PC-3 (cell line): Measurements from ENCODE around the gene GLRX5. TPM values are rescaled to one million over a fixed set of nuclear protein-coding genes. Genes with fewer than 3 reads are reported as not detected.
"Not testable (repeated sequence)": the region's sequence is repeated elsewhere in the genome, so short reads cannot be mapped to it uniquely, and the experiment has no call there.

Experiments
- ATAC-seq: fragments of 200-7000 bp; cut with Tn5 transposase; 2 replicates; pipeline ENCODE4 v1.9.1; 2020; ENCODE audit warnings: mild to moderate bottlenecking, moderate library complexity
- BruUV-seq: library from RNA; stranded (reverse); fragments of 400-500 nt; replicated peaks from 2 replicates; lab custom pipeline; 2021; lab: Mats Ljungman, UMichigan
- CTCF ChIA-PET: fragments of 300-600 bp; sonication (Branson Sonifier 250); formaldehyde crosslinking; loops from one replicate; lab custom pipeline; 2022; ENCODE audit warnings: antibody characterized with exemption; lab: Charles Lee
- POLR2A ChIA-PET: fragments of 300-600 bp; sonication (Branson Sonifier 250); formaldehyde crosslinking; loops from one replicate; lab custom pipeline; 2022; ENCODE audit warnings: antibody characterized with exemption; ENCODE audit not compliant: unreplicated experiment; lab: Charles Lee
- DNase-seq: peaks from one replicate; pipeline ENCODE4 v3.0.0-alpha.2; 2015
- H2AFZ ChIP-seq: fragments of 300-600 bp; sonication (generic); 2 replicates; pipeline ENCODE4 v1.6.0; 2016; ENCODE audit warnings: antibody characterized with exemption, low read length
- H3F3A ChIP-seq: fragments of 300-600 bp; sonication (generic); one replicate; pipeline ENCODE4 v1.6.0; 2017; ENCODE audit warnings: antibody characterized with exemption, low read length, control low read depth, mild to moderate bottlenecking; ENCODE audit not compliant: unreplicated experiment
- H3K27ac ChIP-seq: fragments of 300-600 bp; sonication (generic); 2 replicates; pipeline ENCODE4 v1.5.1; 2016; ENCODE audit warnings: mild to moderate bottlenecking, low read length
- H3K27me3 ChIP-seq: fragments of 300-600 bp; sonication (generic); 2 replicates; pipeline ENCODE4 v1.6.1; 2016; ENCODE audit warnings: low read length, mixed read lengths
- H3K36me3 ChIP-seq: fragments of 300-600 bp; sonication (generic); 2 replicates; pipeline ENCODE4 v1.6.1; 2016; ENCODE audit warnings: low read depth, mixed run types, low read length, mixed read lengths
- H3K4me1 ChIP-seq: fragments of 300-600 bp; sonication (generic); 2 replicates; pipeline ENCODE4 v1.5.1; 2016; ENCODE audit warnings: low read length; ENCODE audit not compliant: insufficient read depth
- H3K4me2 ChIP-seq: fragments of 300-600 bp; sonication (generic); 2 replicates; pipeline ENCODE4 v1.6.0; 2016; ENCODE audit warnings: low read length
- H3K4me3 ChIP-seq: fragments of 300-600 bp; sonication (generic); 2 replicates; pipeline ENCODE4 v1.5.1; 2016; ENCODE audit warnings: mild to moderate bottlenecking, low read length, mixed read lengths
- H3K79me2 ChIP-seq: fragments of 300-600 bp; sonication (generic); 2 replicates; pipeline ENCODE4 v1.6.1; 2017; ENCODE audit warnings: low read length, mixed read lengths
- H3K9ac ChIP-seq: fragments of 300-600 bp; sonication (generic); 2 replicates; pipeline ENCODE4 v1.6.0; 2016; ENCODE audit warnings: mild to moderate bottlenecking, low read length
- H3K9me2 ChIP-seq: fragments of 300-600 bp; sonication (generic); replicated peaks from 2 replicates; pipeline ENCODE4 v1.6.1; 2016; ENCODE audit warnings: mixed run types, low read length, mixed read lengths
- H3K9me3 ChIP-seq: fragments of 300-600 bp; sonication (generic); 2 replicates; pipeline ENCODE4 v1.6.1; 2016; ENCODE audit warnings: low read length, mixed read lengths
- H4K20me1 ChIP-seq: fragments of 300-600 bp; sonication (generic); 2 replicates; pipeline ENCODE4 v1.6.1; 2016; ENCODE audit warnings: low read length, mixed read lengths
- CTCF ChIP-seq: fragments of 300-600 bp; sonication (generic); conservative IDR thresholded peaks from 2 replicates; pipeline ENCODE4 v1.5.1; 2017; ENCODE audit warnings: antibody characterized with exemption, low read depth, mild to moderate bottlenecking, low read length
- EZH2 ChIP-seq: fragments of 300-600 bp; sonication (generic); IDR thresholded peaks from one replicate; pipeline ENCODE4 v1.6.1; 2017; ENCODE audit warnings: antibody characterized with exemption, mild to moderate bottlenecking, low read length; ENCODE audit not compliant: unreplicated experiment
- EZH2phosphoT487 ChIP-seq: fragments of 300-600 bp; sonication (generic); IDR thresholded peaks from 2 replicates; pipeline ENCODE4 v1.6.1; 2018; ENCODE audit warnings: mild to moderate bottlenecking, antibody characterized with exemption, low read length, borderline replicate concordance
- intact Hi-C: fragments of 100-400 bp; cut with micrococcal nuclease; formaldehyde crosslinking; loops from 2 replicates; pipeline ENCODE4 v1.9.0; 2023
- total RNA-seq: library from RNA; depleted of rRNA; stranded (reverse); fragments of >200 nt; gene quantifications from 2 replicates; pipeline ENCODE4 v1.2.3, GENCODE V29; 2014

The GLRX5 gene
- total RNA-seq, 1 experiment from 2014 or later: 60.0 TPM

DNA sequence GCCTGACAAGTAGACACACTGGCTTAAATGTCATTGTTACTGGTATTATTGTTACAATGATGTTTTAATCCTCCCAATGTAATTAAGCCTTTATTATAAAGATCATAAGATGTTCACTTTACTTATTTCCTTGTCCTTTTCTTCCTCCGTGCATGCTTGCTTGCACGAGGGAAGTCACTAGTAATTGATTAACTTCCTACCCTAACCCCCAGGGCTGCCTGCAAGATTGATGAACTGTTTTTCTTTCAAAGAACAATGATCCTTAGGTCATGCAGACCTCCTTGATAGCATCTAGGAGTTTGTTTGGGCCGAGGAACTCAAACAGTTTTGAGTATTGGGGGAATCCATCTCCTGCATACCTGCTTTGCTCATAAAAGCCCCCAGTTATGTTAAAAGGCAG is 43.0 kb downstream of the GLRX5 start:
- intact Hi-C loops: no loop called here
- H3K9me3 ChIP-seq: no peaks in the 10 kb centered on the region
- no TSS peak for BruUV-seq
- POLR2A ChIA-PET: no interaction called here
- H3K9me2 ChIP-seq: no peaks in the 10 kb centered on the region
- CTCF ChIA-PET: no interaction called here
- ATAC-seq: no peak
- H3K27me3 ChIP-seq: peaks cover 43% of the 10 kb centered on the region
- DNase-seq: no peak
- H3K4me2 ChIP-seq: no peak overlapping the region
- no peaks in the 10 kb centered on the region for H3K4me1 ChIP-seq
- H3F3A ChIP-seq: no peaks in the 10 kb centered on the region
- TF ChIP-seq CTCF (no peak), EZH2 (no peak), EZH2phosphoT487 (no peak)
- H3K4me3 ChIP-seq: no peak overlapping the region
- H2AFZ ChIP-seq: no peak overlapping the region
- H3K27ac ChIP-seq: no peak overlapping the region
- H3K36me3 ChIP-seq: no peaks in the 10 kb centered on the region
- no peak overlapping the region for H3K9ac ChIP-seq
- no peaks in the 10 kb centered on the region for H3K79me2 ChIP-seq
- no peaks in the 10 kb centered on the region for H4K20me1 ChIP-seq

DNA sequence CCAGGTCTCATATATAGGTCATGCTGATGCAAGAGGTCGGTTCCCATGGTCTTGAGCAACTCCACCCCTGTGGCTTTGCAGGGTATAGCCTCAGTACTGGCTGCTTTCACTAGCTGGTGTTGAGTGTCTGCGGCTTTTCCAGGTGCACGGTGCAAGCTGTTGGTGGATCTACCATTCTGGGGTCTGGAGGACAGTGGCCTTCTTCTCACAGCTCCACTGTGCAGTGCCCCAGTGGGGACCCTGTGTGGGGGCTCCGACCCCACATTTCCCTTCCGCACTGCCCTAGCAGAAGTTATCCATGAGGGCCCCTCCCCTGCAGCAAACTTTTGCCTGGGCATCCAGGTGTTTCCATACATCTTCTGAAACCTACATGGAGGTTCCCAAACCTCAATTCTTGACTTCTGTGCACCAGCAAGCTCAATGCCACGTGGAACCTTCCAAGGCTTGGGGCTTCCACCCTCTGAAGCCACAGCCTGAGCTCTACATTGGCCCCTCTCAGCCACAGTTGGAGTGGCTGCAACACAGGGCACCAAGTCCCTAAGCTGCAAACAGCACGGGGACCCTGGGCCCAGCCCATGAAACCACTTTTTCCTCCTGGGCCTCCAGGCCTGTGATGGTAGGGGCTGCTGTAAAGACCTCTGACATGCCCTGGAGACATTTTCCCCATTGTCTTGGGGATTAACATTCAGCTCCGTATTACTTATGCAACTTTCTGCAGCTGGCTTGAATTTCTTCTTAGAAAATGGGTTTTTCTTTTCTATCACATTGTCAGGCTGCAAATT is 49.2 kb downstream of the GLRX5 start:
- BruUV-seq, CTCF ChIA-PET: not testable (repeated sequence)

DNA sequence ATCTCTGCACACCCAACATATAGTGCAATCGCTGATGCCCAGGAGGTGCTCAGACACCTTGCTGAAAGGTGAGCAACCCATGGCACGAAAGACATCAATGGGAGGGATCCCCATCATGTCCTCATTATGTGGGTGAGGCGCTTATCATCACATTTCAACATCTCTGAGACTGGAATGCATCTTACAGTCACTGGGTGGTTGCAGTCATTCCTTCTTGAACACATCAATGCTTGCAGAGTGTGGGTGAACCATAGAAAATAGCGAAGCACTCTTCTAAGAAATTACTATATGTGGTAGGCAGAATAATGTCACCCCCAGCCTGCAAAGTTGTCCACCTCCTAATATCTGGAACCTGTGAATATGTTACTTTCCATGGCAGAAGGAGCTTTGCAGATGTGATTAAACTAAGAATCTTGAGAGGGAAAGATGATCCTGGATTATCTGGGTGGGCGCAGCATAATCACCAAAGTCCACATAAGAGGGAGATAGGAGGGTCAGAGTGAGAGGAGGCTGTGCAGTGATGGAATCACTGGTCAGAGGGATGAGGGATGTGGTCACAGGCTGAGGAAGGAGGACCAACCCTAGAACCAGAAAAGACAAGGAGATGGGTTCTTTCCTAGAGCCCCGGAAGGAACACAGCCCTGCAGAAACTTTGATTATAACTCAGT is 51.2 kb downstream of the GLRX5 start:
- H3K9me2 ChIP-seq: no peaks in the 10 kb centered on the region
- TF ChIP-seq EZH2phosphoT487 (no peak), EZH2 (no peak), CTCF (no peak)
- no peak for ATAC-seq
- H3K9me3 ChIP-seq: no peaks in the 10 kb centered on the region
- no peak for DNase-seq
- CTCF ChIA-PET: no interaction called here
- H3K27ac ChIP-seq: no peak overlapping the region
- H3K4me1 ChIP-seq: no peaks in the 10 kb centered on the region
- no peaks in the 10 kb centered on the region for H3K79me2 ChIP-seq
- intact Hi-C loops: no loop called here
- no peak overlapping the region for H3K4me2 ChIP-seq
- no peaks in the 10 kb centered on the region for H3K36me3 ChIP-seq
- no peak overlapping the region for H2AFZ ChIP-seq
- POLR2A ChIA-PET: interaction anchor here (0.6 kb wide), 1 partner anchor 403 kb away, joined by 3 read pairs; no protein-coding TSS in a partner anchor
- H3K9ac ChIP-seq: no peak overlapping the region
- H4K20me1 ChIP-seq: no peaks in the 10 kb centered on the region
- no peak overlapping the region for H3K4me3 ChIP-seq
- peaks cover 27% of the 10 kb centered on the region; the same call in 1 of the 2 replicates for H3K27me3 ChIP-seq
- BruUV-seq: no TSS peak
- H3F3A ChIP-seq: no peaks in the 10 kb centered on the region

More for the DNA sequence above, 49.2 kb downstream of the GLRX5 start:
- H3K4me1 ChIP-seq, DNase-seq, H3K9ac ChIP-seq, H3K79me2 ChIP-seq, ATAC-seq, H3K4me2 ChIP-seq, H3K36me3 ChIP-seq, H3K4me3 ChIP-seq, H2AFZ ChIP-seq, H3K27ac ChIP-seq, H3F3A ChIP-seq, H3K9me3 ChIP-seq, H3K9me2 ChIP-seq, POLR2A ChIA-PET, H4K20me1 ChIP-seq, intact Hi-C loops: not testable (repeated sequence)
- peaks cover 24% of the 10 kb centered on the region; the same call in 1 of the 2 replicates for H3K27me3 ChIP-seq

DNA sequence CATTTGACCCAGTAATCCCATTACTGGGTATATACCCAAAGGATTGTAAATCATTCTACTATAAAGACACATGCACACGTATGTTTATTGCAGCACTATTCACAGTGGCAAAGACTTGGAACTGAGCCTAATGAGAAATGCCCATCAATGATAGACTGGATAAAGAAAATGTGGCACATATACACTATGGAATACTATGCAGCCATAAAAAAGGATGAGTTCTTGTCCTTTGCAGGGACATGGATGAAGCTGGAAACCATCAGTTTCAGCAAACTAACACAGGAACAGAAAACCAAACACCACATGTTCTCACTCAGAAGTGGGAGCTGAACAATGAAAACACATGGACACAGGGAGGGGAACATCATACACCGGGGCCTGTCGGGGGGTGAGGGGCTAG is 56.3 kb downstream of the GLRX5 start:
- H3K79me2 ChIP-seq, H3K4me3 ChIP-seq, DNase-seq, H3K4me2 ChIP-seq, H3K27ac ChIP-seq, CTCF ChIA-PET, POLR2A ChIA-PET, H3K4me1 ChIP-seq, H3K9me2 ChIP-seq, H3K9me3 ChIP-seq, H3K9ac ChIP-seq, H2AFZ ChIP-seq, ATAC-seq, intact Hi-C loops, BruUV-seq, H3F3A ChIP-seq, H4K20me1 ChIP-seq, H3K36me3 ChIP-seq: not testable (repeated sequence)
- peaks cover 39% of the 10 kb centered on the region for H3K27me3 ChIP-seq
